Measurements from ENCODE around the gene OSBP2.

- TF ChIP-seq STAT1 (IDR thresholded peaks at IDR 0.05; ENCODE audit: unreplicated experiment) (no peak), CTCF (conservative IDR thresholded peaks at IDR 0.05; ENCODE audit: low read depth in 2 of 2) (no peak), NANOG (IDR thresholded peaks at IDR 0.05; ENCODE audit: borderline replicate concordance) (no peak), POLR2AphosphoS5 (IDR thresholded peaks at IDR 0.05; ENCODE audit: low read depth) (no peak)
Measured at GRCh38 chr22:30921108-30921507, 226.4 kb downstream of the OSBP2 start.
